SK-N-SH (cell line): ENCODE measurements around the gene EXOC1L.

Experiments used
- JUND ChIP-seq: IDR thresholded peaks from 2 replicates; pipeline ENCODE4 v1.4.0; 2012
- MEF2A ChIP-seq: IDR thresholded peaks from 2 replicates; pipeline ENCODE4 v1.4.0; 2012; ENCODE audit warnings: low read depth, borderline replicate concordance
- POLR2AphosphoS5 ChIP-seq: IDR thresholded peaks from 2 replicates; pipeline ENCODE4 v1.6.1; 2012; ENCODE audit warnings: low read depth, low read length
- RCOR1 ChIP-seq: fragments of 150-350 bp; IDR thresholded peaks from 2 replicates; pipeline ENCODE4 v1.6.1; 2017; ENCODE audit warnings: antibody characterized with exemption, low read length
- TF ChIP-seq, protein P1 (sequence below): fragments of 200-600 bp; sonication (generic); IDR thresholded peaks from 2 replicates; pipeline ENCODE4 v1.6.1; 2017; ENCODE audit warnings: antibody characterized with exemption, mild to moderate bottlenecking, moderate library complexity
- TF ChIP-seq, protein P2 (sequence below): fragments of 150-350 bp; IDR thresholded peaks from 2 replicates; pipeline ENCODE4 v1.6.1; 2017; ENCODE audit warnings: antibody characterized with exemption, low read length, low read depth, borderline replicate concordance

DNA sequence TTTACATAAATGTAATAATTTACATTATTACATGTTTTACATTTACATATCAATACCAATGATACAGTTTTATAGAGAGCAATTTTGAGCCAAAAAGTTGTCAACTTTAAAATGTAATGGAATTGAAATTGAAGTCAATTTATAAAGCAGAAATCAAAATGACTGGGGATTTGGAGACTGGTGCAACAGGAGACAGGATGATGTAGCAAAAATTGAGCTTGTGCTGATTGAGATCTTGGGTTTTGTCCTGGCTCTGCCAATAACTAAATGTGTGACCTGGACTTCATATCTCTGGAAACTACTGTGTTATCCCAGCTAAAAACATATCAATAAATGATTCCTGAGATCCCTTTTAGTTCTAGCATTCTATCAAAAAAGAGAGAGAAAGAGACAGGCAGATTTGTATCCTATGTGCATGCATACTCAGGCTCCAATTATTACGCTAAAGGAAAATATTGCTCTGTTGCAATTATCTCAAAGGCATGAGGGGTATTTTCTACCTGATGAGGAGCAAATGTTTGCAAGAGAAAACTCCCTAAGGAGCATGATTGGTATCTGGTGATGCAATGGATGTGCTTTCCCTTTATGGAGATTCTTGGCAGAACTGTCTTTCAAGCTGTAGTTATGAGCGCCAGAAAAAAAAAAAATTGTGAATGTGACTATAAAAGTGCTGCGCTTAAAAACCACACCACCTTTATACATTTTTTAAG is 14.7 kb downstream of the EXOC1L start:
- no peak for TF ChIP-seq POLR2AphosphoS5
- TF ChIP-seq, protein P1, sequence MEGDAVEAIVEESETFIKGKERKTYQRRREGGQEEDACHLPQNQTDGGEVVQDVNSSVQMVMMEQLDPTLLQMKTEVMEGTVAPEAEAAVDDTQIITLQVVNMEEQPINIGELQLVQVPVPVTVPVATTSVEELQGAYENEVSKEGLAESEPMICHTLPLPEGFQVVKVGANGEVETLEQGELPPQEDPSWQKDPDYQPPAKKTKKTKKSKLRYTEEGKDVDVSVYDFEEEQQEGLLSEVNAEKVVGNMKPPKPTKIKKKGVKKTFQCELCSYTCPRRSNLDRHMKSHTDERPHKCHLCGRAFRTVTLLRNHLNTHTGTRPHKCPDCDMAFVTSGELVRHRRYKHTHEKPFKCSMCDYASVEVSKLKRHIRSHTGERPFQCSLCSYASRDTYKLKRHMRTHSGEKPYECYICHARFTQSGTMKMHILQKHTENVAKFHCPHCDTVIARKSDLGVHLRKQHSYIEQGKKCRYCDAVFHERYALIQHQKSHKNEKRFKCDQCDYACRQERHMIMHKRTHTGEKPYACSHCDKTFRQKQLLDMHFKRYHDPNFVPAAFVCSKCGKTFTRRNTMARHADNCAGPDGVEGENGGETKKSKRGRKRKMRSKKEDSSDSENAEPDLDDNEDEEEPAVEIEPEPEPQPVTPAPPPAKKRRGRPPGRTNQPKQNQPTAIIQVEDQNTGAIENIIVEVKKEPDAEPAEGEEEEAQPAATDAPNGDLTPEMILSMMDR: no peak
- no peak for TF ChIP-seq JUND
- TF ChIP-seq, protein P2, sequence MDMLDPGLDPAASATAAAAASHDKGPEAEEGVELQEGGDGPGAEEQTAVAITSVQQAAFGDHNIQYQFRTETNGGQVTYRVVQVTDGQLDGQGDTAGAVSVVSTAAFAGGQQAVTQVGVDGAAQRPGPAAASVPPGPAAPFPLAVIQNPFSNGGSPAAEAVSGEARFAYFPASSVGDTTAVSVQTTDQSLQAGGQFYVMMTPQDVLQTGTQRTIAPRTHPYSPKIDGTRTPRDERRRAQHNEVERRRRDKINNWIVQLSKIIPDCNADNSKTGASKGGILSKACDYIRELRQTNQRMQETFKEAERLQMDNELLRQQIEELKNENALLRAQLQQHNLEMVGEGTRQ: no peak
- TF ChIP-seq RCOR1: no peak
- no peak for TF ChIP-seq MEF2A
